ENCODE data around the gene PTPRD.

PTPRD gene

GRCh38 chr9:9905736-9906135 is 707.1 kb downstream of the PTPRD start:
- H3K9me3 ChIP-seq (ENCODE audit: control insufficient read depth in 1 of 2, low read length in 2 of 2): no peaks in the 10 kb centered on the region
- H3K36me3 ChIP-seq (ENCODE audit: control insufficient read depth in 1 of 2, insufficient read depth in 2 of 2, low read length in 2 of 2): no peaks in the 10 kb centered on the region
- no peaks in the 10 kb centered on the region for H3K27me3 ChIP-seq (ENCODE audit: control insufficient read depth in 1 of 2, insufficient read depth in 2 of 2, low read length in 2 of 2)
- H3K4me1 ChIP-seq (ENCODE audit: control insufficient read depth in 1 of 2, insufficient read depth in 2 of 2, low read length in 2 of 2): no peaks in the 10 kb centered on the region
- H3K4me3 ChIP-seq (ENCODE audit: low read depth in 1 of 2, low read length in 2 of 2): no peak overlapping the region
- no peak overlapping the region for H3K27ac ChIP-seq (ENCODE audit: low read depth, low read length)
- no peak overlapping the region for H3K9ac ChIP-seq (ENCODE audit: low read depth in 1 of 2, low read length in 2 of 2)

DNA sequence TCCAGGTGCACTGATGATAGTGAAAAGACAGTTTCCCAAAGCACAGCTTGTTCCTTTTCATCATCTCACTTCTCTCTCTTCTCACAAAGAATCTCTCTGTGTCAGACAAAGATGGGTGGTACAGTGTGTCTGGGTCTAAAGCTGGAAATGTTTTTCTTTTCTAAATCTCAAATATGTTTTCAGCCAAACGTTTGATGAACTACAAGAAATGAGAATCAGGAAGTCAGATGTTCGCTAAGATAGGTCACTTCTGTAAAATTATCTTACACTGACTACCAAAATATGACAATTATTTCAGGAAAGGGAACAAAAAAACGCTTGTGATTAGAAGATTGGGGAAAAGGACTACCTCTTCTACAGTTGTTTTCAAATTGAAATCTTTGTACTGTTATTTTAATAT is 708.8 kb downstream of the PTPRD start:
- no peaks in the 10 kb centered on the region for H3K4me1 ChIP-seq (ENCODE audit: control insufficient read depth in 1 of 2, insufficient read depth in 2 of 2, low read length in 2 of 2)
- no peaks in the 10 kb centered on the region for H3K27me3 ChIP-seq (ENCODE audit: control insufficient read depth in 1 of 2, insufficient read depth in 2 of 2, low read length in 2 of 2)
- no peak overlapping the region for H3K27ac ChIP-seq (ENCODE audit: low read depth, low read length)
- H3K4me3 ChIP-seq (ENCODE audit: low read depth in 1 of 2, low read length in 2 of 2): no peak overlapping the region
- H3K36me3 ChIP-seq (ENCODE audit: control insufficient read depth in 1 of 2, insufficient read depth in 2 of 2, low read length in 2 of 2): no peaks in the 10 kb centered on the region
- H3K9ac ChIP-seq (ENCODE audit: low read depth in 1 of 2, low read length in 2 of 2): no peak overlapping the region
- H3K9me3 ChIP-seq (ENCODE audit: control insufficient read depth in 1 of 2, low read length in 2 of 2): no peaks in the 10 kb centered on the region

DNA sequence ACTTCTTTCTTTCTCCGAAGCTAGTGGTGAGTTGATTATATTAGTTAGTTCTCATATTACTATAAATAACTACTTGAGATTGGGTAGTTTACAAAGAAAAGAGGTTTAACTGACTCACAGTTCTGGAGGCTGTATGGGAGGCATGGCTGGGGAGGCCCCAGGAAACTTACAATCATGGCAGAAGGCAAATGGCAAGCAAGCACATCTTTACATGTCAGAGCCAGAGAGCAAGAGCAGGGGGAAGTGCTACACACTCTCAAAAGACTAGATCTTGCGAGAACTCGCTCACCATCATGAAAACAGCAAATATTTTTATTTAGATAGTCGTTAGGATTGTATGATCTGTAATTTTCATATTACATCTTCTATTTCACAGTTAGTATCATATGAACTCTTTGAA is 711.2 kb downstream of the PTPRD start:
- Histone ChIP-seq H3K27me3 (ENCODE audit: control insufficient read depth in 1 of 2, insufficient read depth in 2 of 2, low read length in 2 of 2) (no peaks in the 10 kb centered on the region), H3K27ac (ENCODE audit: low read depth, low read length) (no peak overlapping the region), H3K9me3 (ENCODE audit: control insufficient read depth in 1 of 2, low read length in 2 of 2) (no peaks in the 10 kb centered on the region), H3K9ac (ENCODE audit: low read depth in 1 of 2, low read length in 2 of 2) (no peak overlapping the region), H3K4me1 (ENCODE audit: control insufficient read depth in 1 of 2, insufficient read depth in 2 of 2, low read length in 2 of 2) (no peaks in the 10 kb centered on the region), H3K36me3 (ENCODE audit: control insufficient read depth in 1 of 2, insufficient read depth in 2 of 2, low read length in 2 of 2) (no peaks in the 10 kb centered on the region), H3K4me3 (ENCODE audit: low read depth in 1 of 2, low read length in 2 of 2) (no peak overlapping the region)

DNA sequence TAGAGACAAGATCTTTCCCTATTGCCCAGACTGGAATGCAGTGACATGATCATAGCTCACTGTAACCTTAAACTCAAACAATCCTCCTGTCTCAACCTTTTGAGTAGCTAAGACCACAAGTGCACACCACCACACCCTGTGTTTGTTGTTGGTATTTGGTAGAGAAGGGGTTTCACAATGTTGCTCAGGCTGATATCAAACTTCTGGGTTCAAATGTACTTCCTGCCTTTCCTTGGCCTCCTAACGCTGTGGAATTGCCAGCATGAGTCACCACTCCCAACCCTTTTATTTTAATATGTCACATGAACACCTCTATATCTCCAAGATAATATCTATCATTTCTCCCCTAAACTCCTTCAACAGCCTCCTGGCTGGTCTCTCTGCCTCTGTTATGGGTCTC is 719.0 kb downstream of the PTPRD start:
- Histone ChIP-seq H3K36me3 (ENCODE audit: control insufficient read depth in 1 of 2, insufficient read depth in 2 of 2, low read length in 2 of 2) (no peaks in the 10 kb centered on the region), H3K9me3 (ENCODE audit: control insufficient read depth in 1 of 2, low read length in 2 of 2) (no peaks in the 10 kb centered on the region), H3K27me3 (ENCODE audit: control insufficient read depth in 1 of 2, insufficient read depth in 2 of 2, low read length in 2 of 2) (no peaks in the 10 kb centered on the region), H3K4me3 (ENCODE audit: low read depth in 1 of 2, low read length in 2 of 2) (no peak overlapping the region), H3K27ac (ENCODE audit: low read depth, low read length) (no peak overlapping the region), H3K9ac (ENCODE audit: low read depth in 1 of 2, low read length in 2 of 2) (no peak overlapping the region), H3K4me1 (ENCODE audit: control insufficient read depth in 1 of 2, insufficient read depth in 2 of 2, low read length in 2 of 2) (no peaks in the 10 kb centered on the region)

DNA sequence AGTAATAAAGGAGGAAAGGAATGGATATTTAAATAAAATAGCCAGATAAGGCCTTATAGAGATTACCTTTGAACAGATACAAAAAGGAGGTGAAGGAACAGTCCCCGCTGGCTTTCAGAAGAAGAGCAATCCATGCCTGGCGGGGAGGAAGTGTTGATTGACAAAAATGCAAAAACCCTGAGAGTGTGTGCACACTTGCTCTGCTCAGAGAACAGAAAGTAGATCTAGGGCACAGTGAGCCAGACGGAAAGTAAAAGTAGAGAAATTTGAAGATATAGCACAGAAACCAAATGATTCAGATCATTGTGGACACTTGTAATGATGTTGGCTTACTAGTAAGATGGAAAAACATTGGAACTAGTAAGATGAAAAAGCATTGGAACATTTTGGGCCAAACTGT is 720.6 kb downstream of the PTPRD start:
- H3K9me3 ChIP-seq (ENCODE audit: control insufficient read depth in 1 of 2, low read length in 2 of 2): no peaks in the 10 kb centered on the region
- no peak overlapping the region for H3K27ac ChIP-seq (ENCODE audit: low read depth, low read length)
- no peaks in the 10 kb centered on the region for H3K27me3 ChIP-seq (ENCODE audit: control insufficient read depth in 1 of 2, insufficient read depth in 2 of 2, low read length in 2 of 2)
- H3K4me3 ChIP-seq (ENCODE audit: low read depth in 1 of 2, low read length in 2 of 2): no peak overlapping the region
- H3K36me3 ChIP-seq (ENCODE audit: control insufficient read depth in 1 of 2, insufficient read depth in 2 of 2, low read length in 2 of 2): no peaks in the 10 kb centered on the region
- no peak overlapping the region for H3K9ac ChIP-seq (ENCODE audit: low read depth in 1 of 2, low read length in 2 of 2)
- no peaks in the 10 kb centered on the region for H3K4me1 ChIP-seq (ENCODE audit: control insufficient read depth in 1 of 2, insufficient read depth in 2 of 2, low read length in 2 of 2)

GRCh38 chr9:9881692-9882091 is 731.1 kb downstream of the PTPRD start:
- no peaks in the 10 kb centered on the region for H3K27me3 ChIP-seq (ENCODE audit: control insufficient read depth in 1 of 2, insufficient read depth in 2 of 2, low read length in 2 of 2)

DNA sequence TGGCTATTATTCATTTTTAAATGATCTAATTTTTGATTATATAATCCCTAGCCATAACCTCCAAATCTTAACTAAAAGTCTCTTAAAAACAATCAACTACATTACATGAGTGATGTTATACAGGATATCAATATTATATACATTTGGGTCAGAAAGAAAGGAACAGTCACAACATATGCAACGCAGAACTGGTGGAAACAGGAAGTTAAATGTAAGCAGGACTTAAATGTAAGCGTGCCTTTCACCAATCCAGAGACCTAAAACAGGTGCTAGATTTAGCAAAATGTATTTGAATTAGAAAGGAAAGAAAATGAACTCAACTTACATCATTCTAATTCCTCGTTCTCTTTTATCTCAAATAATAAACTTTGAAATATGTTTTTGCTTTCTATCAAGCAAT is 738.5 kb downstream of the PTPRD start:
- no peaks in the 10 kb centered on the region for H3K9me3 ChIP-seq (ENCODE audit: control insufficient read depth in 1 of 2, low read length in 2 of 2)
- no peak overlapping the region for H3K27ac ChIP-seq (ENCODE audit: low read depth, low read length)
- H3K4me3 ChIP-seq (ENCODE audit: low read depth in 1 of 2, low read length in 2 of 2): no peak overlapping the region
- no peaks in the 10 kb centered on the region for H3K4me1 ChIP-seq (ENCODE audit: control insufficient read depth in 1 of 2, insufficient read depth in 2 of 2, low read length in 2 of 2)
- H3K27me3 ChIP-seq (ENCODE audit: control insufficient read depth in 1 of 2, insufficient read depth in 2 of 2, low read length in 2 of 2): no peaks in the 10 kb centered on the region
- no peaks in the 10 kb centered on the region for H3K36me3 ChIP-seq (ENCODE audit: control insufficient read depth in 1 of 2, insufficient read depth in 2 of 2, low read length in 2 of 2)
- H3K9ac ChIP-seq (ENCODE audit: low read depth in 1 of 2, low read length in 2 of 2): no peak overlapping the region

More at GRCh38 chr9:9881692-9882091, 731.1 kb downstream of the PTPRD start:
- Histone ChIP-seq H3K4me3 (ENCODE audit: low read depth in 1 of 2, low read length in 2 of 2) (no peak overlapping the region), H3K9ac (ENCODE audit: low read depth in 1 of 2, low read length in 2 of 2) (no peak overlapping the region), H3K36me3 (ENCODE audit: control insufficient read depth in 1 of 2, insufficient read depth in 2 of 2, low read length in 2 of 2) (no peaks in the 10 kb centered on the region), H3K4me1 (ENCODE audit: control insufficient read depth in 1 of 2, insufficient read depth in 2 of 2, low read length in 2 of 2) (no peaks in the 10 kb centered on the region), H3K9me3 (ENCODE audit: control insufficient read depth in 1 of 2, low read length in 2 of 2) (no peaks in the 10 kb centered on the region), H3K27ac (ENCODE audit: low read depth, low read length) (no peak overlapping the region)

DNA sequence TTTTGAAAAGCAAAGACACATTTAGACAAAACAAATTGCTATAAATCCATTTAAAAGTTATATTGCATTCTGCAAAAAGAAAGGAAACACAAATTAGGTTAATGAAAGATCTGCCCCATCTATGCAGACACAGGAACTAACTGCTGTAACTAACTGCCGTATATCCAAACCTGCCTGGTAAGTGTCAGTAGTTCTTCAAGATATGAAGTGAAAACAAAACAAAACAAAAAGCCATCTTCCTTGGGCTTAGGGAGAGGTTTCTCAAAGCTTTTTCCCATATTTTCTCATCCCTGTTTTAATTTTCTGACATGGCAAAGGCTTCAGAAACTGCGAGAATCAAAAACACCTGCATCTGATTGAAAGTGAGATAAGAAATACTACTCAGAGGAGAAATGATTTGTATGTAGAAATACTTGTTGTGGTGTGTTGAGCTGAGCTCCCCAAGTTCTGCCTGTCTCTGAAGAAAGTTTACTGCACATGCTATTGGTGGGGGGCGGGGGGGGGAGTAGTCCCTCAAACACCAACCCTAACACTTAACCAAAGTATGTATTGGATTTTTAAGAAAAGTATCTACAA is 750.5 kb downstream of the PTPRD start:
- H3K4me3 ChIP-seq (ENCODE audit: low read depth in 1 of 2, low read length in 2 of 2): no peak overlapping the region
- H3K27ac ChIP-seq (ENCODE audit: low read depth, low read length): no peak overlapping the region
- H3K9ac ChIP-seq (ENCODE audit: low read depth in 1 of 2, low read length in 2 of 2): no peak overlapping the region
- H3K4me1 ChIP-seq (ENCODE audit: control insufficient read depth in 1 of 2, insufficient read depth in 2 of 2, low read length in 2 of 2): no peaks in the 10 kb centered on the region
- no peaks in the 10 kb centered on the region for H3K9me3 ChIP-seq (ENCODE audit: control insufficient read depth in 1 of 2, low read length in 2 of 2)
- H3K36me3 ChIP-seq (ENCODE audit: control insufficient read depth in 1 of 2, insufficient read depth in 2 of 2, low read length in 2 of 2): no peaks in the 10 kb centered on the region
- H3K27me3 ChIP-seq (ENCODE audit: control insufficient read depth in 1 of 2, insufficient read depth in 2 of 2, low read length in 2 of 2): no peaks in the 10 kb centered on the region

DNA sequence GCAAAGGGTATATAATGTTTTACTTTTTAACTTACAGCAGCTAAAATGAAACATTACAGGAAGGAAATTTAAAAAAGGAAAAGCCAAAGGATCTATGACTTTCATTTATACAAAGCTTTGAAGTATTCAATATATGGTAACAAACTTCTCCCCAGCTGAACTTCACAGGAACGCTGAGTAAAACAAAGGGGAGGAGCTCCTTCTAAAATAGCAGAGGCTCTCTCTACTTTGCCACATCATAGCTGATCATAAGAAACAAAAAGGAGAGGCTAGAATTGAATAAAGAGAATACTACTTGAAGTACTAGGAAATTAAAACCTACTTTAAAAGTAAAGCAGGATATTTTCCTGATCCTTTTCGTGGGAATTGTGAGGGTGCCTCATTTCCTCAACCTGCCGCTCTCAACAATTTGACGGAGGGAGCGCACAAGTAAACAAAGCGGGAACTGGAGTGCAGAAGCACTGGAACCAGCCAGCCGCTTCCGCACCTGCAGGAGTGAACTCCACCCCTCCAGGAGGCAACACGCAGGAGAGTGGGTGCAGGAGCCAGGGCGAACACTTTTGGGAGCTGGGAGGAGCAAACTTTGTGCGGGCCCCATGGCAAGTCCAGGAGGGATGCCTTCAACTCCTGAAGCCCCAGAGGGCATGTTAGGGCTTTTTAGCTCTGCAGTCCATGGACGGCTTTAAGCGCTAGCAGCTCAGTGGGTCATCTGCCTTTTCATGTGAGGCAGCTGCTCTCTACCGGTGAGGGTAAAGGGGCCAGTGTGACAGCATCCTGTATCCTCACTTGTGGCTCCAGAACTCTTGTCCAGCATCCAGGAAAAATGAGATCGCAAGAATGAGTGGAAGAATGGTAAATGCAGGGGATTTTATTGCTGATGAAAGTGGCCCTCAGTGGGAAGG is 757.4 kb downstream of the PTPRD start:
- H3K36me3 ChIP-seq (ENCODE audit: control insufficient read depth in 1 of 2, insufficient read depth in 2 of 2, low read length in 2 of 2): no peaks in the 10 kb centered on the region
- H3K4me1 ChIP-seq (ENCODE audit: control insufficient read depth in 1 of 2, insufficient read depth in 2 of 2, low read length in 2 of 2): no peaks in the 10 kb centered on the region
- no peak overlapping the region for H3K4me3 ChIP-seq (ENCODE audit: low read depth in 1 of 2, low read length in 2 of 2)
- no peak overlapping the region for H3K9ac ChIP-seq (ENCODE audit: low read depth in 1 of 2, low read length in 2 of 2)
- H3K27ac ChIP-seq (ENCODE audit: low read depth, low read length): no peak overlapping the region
- H3K9me3 ChIP-seq (ENCODE audit: control insufficient read depth in 1 of 2, low read length in 2 of 2): no peaks in the 10 kb centered on the region
- H3K27me3 ChIP-seq (ENCODE audit: control insufficient read depth in 1 of 2, insufficient read depth in 2 of 2, low read length in 2 of 2): no peaks in the 10 kb centered on the region

DNA sequence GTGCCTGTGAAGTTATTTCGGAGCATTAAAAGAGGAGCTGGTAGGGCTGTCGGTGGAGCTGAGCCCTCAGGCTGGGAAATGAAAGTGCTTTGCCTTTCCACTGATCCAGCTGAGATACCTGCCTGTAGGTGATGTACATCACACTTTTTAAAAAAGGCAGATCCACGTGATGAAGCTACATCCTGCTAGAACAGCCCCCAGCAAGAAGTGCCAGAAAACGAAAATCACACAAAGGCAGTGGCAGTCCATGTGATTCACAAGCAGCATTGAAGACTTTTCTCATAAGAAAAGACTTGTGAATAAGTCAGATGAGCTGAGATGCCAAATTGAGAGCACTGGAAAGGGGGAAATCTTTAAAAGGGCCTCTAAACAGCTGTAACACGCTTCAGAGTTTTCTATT is 765.1 kb downstream of the PTPRD start:
- Histone ChIP-seq H3K4me1 (ENCODE audit: control insufficient read depth in 1 of 2, insufficient read depth in 2 of 2, low read length in 2 of 2) (no peaks in the 10 kb centered on the region), H3K4me3 (ENCODE audit: low read depth in 1 of 2, low read length in 2 of 2) (no peak overlapping the region), H3K27me3 (ENCODE audit: control insufficient read depth in 1 of 2, insufficient read depth in 2 of 2, low read length in 2 of 2) (no peaks in the 10 kb centered on the region), H3K9me3 (ENCODE audit: control insufficient read depth in 1 of 2, low read length in 2 of 2) (no peaks in the 10 kb centered on the region), H3K36me3 (ENCODE audit: control insufficient read depth in 1 of 2, insufficient read depth in 2 of 2, low read length in 2 of 2) (no peaks in the 10 kb centered on the region), H3K27ac (ENCODE audit: low read depth, low read length) (no peak overlapping the region), H3K9ac (ENCODE audit: low read depth in 1 of 2, low read length in 2 of 2) (no peak overlapping the region)
